ENCODE results near the gene SGCE.
A peak's percentile ranks its signal among the peaks of the same experiment; 100 is the strongest.

Gene SGCE

GRCh38 chr7:94620703-94621118 is 35.2 kb downstream of the SGCE start:
- peak; percentile 88 for DNase-seq

- DNase-seq = no peak
Measured at GRCh38 chr7:94618126-94618525, 37.8 kb downstream of the SGCE start.

- no peak for DNase-seq
Measured at GRCh38 chr7:94616855-94617254, 39.1 kb downstream of the SGCE start.

- DNase-seq = no peak
Measured at GRCh38 chr7:94615666-94616065, 40.3 kb downstream of the SGCE start.

GRCh38 chr7:94612661-94613060 is 43.3 kb downstream of the SGCE start:
- DNase-seq = no peak

GRCh38 chr7:94612253-94612652 is 43.7 kb downstream of the SGCE start:
- no peak for DNase-seq

GRCh38 chr7:94609561-94609960 is 46.4 kb downstream of the SGCE start:
- no peak for DNase-seq

GRCh38 chr7:94605031-94605430 is 50.9 kb downstream of the SGCE start:
- DNase-seq = no peak

- no peak for DNase-seq
Measured at GRCh38 chr7:94602181-94602580, 53.8 kb downstream of the SGCE start.

GRCh38 chr7:94600267-94600666 is 55.7 kb downstream of the SGCE start:
- DNase-seq = no peak

GRCh38 chr7:94595717-94596116 is 60.2 kb downstream of the SGCE start:
- DNase-seq = no peak

GRCh38 chr7:94594882-94595281 is 61.1 kb downstream of the SGCE start:
- no peak for DNase-seq

- no peak for DNase-seq
Measured at GRCh38 chr7:94591176-94591575, 64.8 kb downstream of the SGCE start.

GRCh38 chr7:94590526-94591162 is 65.3 kb downstream of the SGCE start:
- no peak for DNase-seq

GRCh38 chr7:94588075-94588474 is 67.9 kb downstream of the SGCE start:
- DNase-seq = no peak

- no peak for DNase-seq
Measured at GRCh38 chr7:94584113-94584512, 71.8 kb downstream of the SGCE start.

- DNase-seq = no peak
Measured at GRCh38 chr7:94580601-94581000, 75.3 kb downstream of the SGCE start.

- no peak for DNase-seq
Measured at GRCh38 chr7:94579470-94579869, 76.5 kb downstream of the SGCE start.

GRCh38 chr7:94578614-94579013 is 77.3 kb downstream of the SGCE start:
- DNase-seq = no peak

GRCh38 chr7:94577357-94577756 is 78.6 kb downstream of the SGCE start:
- DNase-seq = no peak

GRCh38 chr7:94576316-94576715 is 79.6 kb downstream of the SGCE start:
- DNase-seq = no peak

GRCh38 chr7:94575646-94576045 is 80.3 kb downstream of the SGCE start:
- no peak for DNase-seq

GRCh38 chr7:94571816-94572215 is 84.1 kb downstream of the SGCE start:
- DNase-seq = no peak

GRCh38 chr7:94567396-94567795 is 88.5 kb downstream of the SGCE start:
- DNase-seq = no peak

GRCh38 chr7:94565247-94565894 is 90.6 kb downstream of the SGCE start:
- DNase-seq = no peak
